ENCODE data around the gene PDXP.

DNA sequence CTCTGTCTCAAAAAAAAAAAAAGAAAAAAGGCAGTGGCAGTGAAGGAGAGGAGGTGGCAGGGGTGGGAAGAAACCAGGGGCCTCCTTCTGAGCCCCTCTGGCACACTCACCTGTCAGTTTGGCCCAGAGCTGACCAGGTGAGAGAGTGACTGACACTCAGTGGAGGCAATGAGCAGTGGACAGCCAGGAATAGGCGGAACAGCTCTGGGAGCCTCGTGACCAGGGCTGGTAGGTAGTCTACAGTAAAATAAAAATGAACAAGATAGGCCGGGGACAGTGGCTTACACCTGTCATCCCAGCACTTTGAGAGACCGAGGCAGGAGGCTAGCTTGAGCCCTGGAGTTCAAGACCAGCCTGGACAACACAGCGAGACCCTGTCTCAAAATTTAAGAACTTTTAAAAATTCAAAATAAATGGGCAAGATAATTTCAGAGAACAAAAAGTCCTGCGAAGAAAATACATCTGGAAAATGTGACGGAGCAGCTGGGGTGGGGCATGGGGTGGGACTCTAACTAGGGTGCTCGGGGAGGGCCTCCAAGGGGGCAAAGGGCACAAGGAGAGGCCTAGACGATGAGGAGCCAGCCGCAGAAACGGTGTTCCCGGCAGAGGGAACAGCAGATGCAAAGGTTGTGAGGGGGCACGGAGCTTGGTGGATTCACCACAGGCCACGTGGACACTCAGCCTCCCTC, 3.8 kb upstream of the PDXP start:
- TF ChIP-seq, protein P1, sequence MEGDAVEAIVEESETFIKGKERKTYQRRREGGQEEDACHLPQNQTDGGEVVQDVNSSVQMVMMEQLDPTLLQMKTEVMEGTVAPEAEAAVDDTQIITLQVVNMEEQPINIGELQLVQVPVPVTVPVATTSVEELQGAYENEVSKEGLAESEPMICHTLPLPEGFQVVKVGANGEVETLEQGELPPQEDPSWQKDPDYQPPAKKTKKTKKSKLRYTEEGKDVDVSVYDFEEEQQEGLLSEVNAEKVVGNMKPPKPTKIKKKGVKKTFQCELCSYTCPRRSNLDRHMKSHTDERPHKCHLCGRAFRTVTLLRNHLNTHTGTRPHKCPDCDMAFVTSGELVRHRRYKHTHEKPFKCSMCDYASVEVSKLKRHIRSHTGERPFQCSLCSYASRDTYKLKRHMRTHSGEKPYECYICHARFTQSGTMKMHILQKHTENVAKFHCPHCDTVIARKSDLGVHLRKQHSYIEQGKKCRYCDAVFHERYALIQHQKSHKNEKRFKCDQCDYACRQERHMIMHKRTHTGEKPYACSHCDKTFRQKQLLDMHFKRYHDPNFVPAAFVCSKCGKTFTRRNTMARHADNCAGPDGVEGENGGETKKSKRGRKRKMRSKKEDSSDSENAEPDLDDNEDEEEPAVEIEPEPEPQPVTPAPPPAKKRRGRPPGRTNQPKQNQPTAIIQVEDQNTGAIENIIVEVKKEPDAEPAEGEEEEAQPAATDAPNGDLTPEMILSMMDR (conservative IDR thresholded peaks at IDR 0.05) = no peak
- TF ChIP-seq EZH2 (IDR thresholded peaks at IDR 0.05; ENCODE audit: low read depth) = no peak

All from PC-9 (cell line).